Hepatic stellate cell (primary cell): ENCODE data around the gene TTLL7.
"Not testable (repeated sequence)": the region's sequence is repeated elsewhere in the genome, so short reads cannot be mapped to it uniquely, and the experiment has no call there.

Experiments
- DNase-seq: peaks from one replicate; pipeline ENCODE4 v3.0.0; 2011; ENCODE audit warnings: low spot score

TTLL7 gene

GRCh38 chr1:83929184-83929583 is 69.7 kb downstream of the TTLL7 start:
- no peak for DNase-seq

DNA sequence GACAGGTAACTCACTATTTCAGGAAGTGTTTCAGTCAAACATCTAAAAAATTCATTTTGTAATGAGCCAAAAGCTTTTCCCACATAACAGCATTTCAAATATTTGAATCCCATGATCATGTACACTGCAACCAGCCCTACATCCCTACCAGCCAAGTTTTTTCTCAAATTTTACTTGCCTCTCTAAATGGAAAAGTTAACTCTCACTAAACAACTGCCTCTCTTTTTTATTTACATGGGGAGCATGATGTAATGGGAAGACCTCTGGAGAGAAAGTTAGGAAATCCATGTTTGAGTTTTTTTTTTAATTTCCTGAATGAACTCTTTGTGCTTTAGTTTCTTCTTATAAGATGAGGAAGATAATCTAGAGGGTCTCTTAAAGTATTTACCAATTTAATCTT is 70.5 kb downstream of the TTLL7 start:
- DNase-seq, result no peak

GRCh38 chr1:83927701-83928100 is 71.2 kb downstream of the TTLL7 start:
- DNase-seq, result no peak

DNA sequence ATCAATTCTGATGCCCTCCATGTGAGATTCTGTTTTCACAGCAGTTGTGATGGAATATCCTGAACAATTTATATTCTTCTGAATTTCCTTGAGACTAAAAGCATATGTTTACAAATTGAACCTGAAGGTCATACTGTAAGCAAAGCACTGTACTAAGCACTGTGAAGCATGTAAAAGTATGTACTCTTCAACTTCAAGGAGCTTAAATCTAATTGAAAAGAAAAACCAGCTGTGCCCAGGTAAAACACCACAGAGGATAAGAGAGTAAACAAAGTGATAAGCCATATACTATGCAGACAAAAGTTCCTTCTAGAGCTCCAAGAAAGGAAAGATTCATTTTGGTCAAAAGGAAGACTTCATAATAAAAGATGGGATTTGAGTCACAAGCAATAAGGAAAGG is 71.9 kb downstream of the TTLL7 start:
- DNase-seq, result no peak

DNA sequence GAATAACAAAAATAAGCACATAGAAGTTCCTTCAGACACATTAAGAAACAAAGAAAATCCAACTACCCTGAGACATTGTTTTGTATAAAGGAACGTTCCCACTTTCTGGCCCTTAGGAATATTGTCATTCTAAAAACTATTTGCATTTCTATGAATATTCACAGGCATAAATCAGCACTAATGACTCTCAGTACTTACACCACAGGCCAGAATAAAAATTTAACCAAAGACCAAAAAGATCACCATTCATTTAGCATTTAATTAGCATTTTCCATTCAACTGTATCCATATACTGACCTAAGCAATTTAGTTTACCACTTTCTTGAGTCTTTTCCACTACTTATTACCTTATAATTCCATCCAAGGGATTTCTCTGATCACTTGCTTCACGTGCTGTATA is 75.4 kb downstream of the TTLL7 start:
- DNase-seq, result no peak

DNA sequence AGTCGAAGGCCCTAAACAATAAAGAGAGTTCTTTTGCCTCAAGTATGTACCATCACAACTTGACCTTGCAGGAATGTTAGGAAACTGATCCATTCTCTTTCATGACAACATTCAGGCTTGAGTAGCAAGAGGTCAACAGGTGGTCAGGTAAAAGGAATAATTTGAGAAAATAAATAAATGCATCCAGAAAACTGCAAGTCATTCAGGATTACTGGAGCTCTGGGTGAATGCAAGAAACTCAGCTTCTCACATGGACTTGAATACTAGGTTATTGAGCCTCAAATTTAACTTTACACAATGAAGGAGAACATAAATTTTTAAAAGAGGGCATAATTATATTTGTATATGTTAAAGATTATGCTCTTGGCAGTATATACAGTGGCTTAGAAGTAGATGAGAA is 76.5 kb downstream of the TTLL7 start:
- no peak for DNase-seq

DNA sequence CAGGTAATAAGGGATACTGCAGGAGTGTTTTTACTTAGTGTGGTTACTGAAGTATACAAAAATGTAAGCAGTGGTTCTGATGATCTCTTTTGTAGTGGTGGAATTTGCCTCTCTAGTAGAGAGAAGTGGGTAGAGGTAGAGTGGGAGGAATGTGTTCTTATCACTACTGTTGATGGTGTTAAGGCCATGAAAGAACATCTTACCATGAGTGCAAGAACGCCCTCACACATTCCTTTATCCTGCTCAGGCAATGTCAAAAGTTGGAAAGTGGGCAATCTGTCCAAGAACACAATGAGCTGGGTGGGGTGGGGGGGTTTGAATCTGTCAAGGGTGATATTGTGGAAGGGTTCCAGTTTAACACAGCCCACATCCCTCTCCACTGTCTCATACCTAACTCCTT is 78.6 kb downstream of the TTLL7 start:
- no peak for DNase-seq

DNA sequence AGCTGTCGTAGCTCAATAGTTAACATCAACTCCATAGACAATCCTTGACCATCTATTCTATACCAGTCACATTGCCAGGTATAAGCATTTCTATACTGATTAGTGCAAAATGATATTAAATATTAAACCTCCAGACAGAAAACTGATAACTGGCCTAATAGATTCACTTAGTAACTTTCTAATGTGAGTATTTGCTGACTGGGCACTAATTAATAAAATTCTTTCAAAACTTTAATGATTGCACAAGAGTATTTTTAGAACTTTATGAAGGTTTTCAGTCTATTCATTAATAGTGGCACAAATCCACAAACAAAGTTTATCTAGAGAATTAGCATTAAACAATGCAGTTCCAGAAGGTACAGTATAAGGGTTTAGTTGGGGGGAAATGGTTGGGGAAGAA is 79.1 kb downstream of the TTLL7 start:
- DNase-seq, result no peak

- DNase-seq, result no peak
Observed at GRCh38 chr1:83918688-83919285, 80.1 kb downstream of the TTLL7 start.

DNA sequence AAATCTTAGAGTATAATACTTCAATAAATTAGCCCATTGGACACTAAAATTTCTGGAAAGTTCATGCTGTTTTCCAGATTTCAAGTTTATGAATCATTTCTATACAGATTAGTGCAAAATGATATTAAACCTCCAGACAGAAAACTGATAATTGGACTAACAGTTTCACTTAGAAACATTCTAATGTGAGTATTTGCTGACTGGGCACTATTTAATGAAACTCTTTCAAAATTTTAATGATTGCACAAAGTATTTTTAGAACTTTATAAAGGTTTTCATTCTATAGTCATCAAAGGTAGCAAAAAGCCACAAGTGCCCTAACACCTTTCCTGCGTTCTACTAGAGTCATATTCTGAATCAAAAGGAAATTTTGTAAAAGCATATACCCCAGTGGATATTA is 81.0 kb downstream of the TTLL7 start:
- DNase-seq, result no peak

GRCh38 chr1:83916094-83916493 is 82.8 kb downstream of the TTLL7 start:
- DNase-seq, result not testable (repeated sequence)

DNA sequence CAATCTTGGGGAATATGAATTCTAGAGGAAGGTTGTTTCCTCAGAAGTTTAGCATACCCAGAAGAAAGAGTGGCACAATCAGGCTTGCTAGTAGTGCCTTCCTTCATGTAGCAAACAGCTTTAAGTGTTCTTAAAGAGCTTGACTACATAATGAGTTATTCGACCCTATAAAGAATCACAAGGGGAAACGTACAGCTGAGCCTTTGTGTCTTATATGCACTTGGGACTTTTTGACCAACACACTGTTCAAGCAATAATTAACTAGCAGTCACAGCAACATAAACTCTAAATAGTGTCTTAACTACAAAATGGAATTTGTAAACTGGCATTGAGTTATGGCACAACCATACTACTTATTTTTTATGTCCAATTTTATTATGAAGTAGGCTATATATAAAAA is 86.1 kb downstream of the TTLL7 start:
- DNase-seq, result no peak

DNA sequence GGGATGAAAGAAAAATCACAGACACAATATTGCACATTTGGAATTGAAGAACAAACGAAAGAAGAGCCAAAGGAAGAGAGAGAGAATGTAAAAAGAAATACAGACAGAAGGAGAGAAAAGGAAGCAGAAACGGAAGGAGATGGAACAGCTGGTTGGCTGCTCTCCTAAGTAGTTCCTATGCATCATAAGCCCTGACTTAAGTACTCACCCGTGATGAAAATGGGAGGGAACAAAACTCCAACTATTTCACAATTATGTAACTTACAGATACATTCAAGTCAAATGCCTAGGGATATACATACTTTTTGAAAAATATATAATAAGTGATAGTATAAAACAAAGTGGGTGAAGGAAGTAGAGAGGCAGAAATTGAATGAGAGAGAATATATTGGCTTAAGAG is 88.5 kb downstream of the TTLL7 start:
- DNase-seq, result no peak

GRCh38 chr1:83909687-83910086 is 89.2 kb downstream of the TTLL7 start:
- DNase-seq, result no peak

DNA sequence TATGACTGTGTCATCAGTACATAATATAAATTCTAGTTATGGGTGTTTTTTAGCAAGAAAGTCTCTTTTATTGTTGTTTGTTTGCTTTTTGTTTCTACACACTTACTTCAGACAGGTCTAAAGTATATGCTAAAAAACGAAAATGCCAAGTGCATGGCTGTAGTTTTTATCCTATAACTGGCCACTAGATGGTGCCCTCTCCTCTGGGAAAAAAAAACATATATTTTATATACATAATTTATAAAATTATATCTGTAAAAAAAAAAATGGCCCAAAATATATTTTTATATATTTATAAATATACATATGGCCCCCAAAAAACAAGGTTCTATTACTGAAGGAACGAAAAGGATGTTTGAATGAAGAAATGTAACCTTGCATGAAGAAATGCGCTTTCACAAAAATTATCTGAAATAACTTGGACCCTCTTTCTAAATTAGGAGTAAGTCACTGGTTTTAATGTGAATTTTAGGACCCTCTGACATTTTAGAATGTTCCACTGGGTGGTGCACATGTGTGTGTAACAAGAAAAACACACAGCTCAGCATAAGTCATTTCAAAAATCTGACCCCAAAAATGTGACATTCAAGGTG is 93.5 kb downstream of the TTLL7 start:
- DNase-seq, result no peak

DNA sequence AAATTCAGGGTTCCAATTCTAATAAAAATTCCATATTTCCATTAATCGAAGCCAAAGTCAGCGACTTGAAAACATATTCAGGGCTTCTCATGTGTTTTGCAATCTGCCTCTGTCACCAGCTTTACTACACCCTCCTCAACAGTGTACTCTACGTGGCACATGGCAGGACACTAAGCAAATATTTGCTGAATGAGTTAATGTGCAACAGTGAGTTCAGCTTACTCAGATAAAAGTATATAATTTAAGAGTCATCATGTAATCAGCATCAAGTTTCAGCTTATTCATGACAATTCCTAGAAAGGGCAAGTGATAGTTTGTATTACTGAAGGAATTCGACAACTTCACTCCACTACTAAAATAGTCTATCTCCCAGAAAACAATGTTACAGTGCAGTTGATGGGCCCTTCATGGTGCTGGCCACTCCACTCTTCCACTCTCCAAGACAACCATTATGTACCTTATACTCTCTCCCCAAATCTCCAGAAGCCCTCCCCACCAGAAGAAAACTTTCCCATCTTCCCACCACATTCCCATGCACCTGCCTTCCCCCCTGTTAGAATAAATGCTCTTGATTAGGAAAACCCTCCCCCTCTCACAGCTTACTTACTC is 97.3 kb downstream of the TTLL7 start:
- peak; percentile 2 for DNase-seq

DNA sequence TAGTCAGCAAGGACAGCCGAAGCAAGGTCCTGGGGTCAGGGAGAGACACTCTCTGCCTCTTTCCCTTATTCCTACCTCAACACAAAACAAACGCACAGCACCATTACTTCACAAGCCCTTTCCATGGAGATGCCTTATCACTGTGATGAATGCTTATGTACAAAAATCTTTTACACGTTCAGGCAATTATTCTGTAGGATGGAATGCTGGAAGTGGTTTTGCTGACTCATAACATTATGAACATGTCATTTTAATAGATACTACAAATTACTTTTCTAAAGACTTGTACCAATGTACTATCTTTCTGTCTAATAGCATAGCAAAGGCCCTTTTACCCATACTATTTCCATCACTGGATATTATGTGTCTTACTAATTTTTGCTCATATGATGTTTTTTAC is 98.4 kb downstream of the TTLL7 start:
- no peak for DNase-seq

DNA sequence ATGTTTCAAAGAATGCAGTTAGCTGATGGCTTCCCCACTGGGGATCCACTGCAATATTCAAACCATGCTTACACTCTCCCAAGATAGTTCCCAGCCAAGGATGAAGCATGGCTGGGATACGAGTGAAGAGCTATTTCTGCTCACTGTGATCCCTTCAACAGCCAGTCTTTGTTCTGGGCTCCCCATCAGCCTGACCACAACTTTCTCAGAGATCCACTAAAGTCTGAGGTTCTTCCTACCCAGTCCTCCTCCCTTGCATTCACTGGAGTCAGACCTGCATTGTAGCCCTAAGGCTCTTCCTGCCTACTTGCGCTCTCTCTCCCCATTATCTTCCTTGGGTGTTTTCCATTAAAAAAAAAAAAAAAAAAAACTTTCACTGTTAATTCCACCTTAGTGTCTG is 101.4 kb downstream of the TTLL7 start:
- no peak for DNase-seq

- DNase-seq, result no peak
Observed at GRCh38 chr1:83896299-83896698, 102.6 kb downstream of the TTLL7 start.

- peak; percentile 6 for DNase-seq
Observed at GRCh38 chr1:83889707-83890106, 109.2 kb downstream of the TTLL7 start.

DNA sequence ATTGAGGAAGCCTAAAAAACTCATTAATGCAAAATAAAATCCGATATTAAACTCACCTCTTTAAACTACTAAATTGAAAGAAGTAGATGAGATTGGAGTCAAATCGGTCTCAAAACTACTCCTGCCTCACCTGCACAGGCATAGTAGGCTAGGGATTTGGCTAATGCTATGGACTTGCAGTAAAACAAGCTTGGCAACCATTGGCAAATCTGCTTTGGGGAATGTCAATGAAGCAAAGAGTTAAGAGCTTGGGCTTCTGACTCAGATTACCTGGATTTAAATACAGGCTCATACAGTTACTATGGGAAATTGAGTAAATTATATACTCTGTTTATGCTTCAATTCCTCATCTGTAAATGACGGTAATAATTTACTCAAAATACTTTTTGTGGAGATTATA is 111.4 kb downstream of the TTLL7 start:
- no peak for DNase-seq

- DNase-seq, result no peak
Observed at GRCh38 chr1:83883979-83884378, 115.0 kb downstream of the TTLL7 start.

DNA sequence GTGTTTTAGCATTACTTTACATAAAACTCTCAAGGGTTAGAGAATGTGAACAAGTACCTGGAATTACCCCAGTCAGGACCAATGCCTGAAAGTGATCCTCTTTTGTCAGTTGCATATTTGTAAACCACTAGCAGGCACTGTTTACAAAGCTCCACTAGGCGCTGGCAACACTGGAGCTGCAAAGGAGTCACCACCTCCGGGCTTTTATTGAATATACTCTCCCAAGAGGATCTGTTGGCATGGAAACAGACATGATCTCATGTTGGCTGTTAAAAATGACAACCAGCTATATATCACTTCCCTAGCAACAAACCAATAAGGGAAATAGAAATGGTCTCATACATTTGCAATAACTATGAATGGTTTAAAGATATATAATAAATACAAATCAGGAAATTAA is 116.0 kb downstream of the TTLL7 start:
- no peak for DNase-seq

- no peak for DNase-seq
Observed at GRCh38 chr1:83872515-83872914, 126.4 kb downstream of the TTLL7 start.
